HepG2 (cell line): Measurements from ENCODE around the gene TDRD1. TPM values are rescaled to one million over a fixed set of nuclear protein-coding genes. Genes with fewer than 3 reads are reported as not detected.

Source experiments
- CBX1 ChIP-seq: IDR thresholded peaks from one replicate; pipeline ENCODE4 v1.6.1; 2016; ENCODE audit warnings: antibody characterized with exemption, low read depth
- HNRNPH1 ChIP-seq: fragments of 200-400 bp; formaldehyde crosslinking; optimal IDR thresholded peaks from 2 replicates; pipeline ENCODE3; 2017; ENCODE audit warnings: mild to moderate bottlenecking, low read depth, low read length
- HOXA5 ChIP-seq: sonication (generic); formaldehyde crosslinking; IDR thresholded peaks from 2 replicates; pipeline ENCODE4 v1.4.0; 2020; ENCODE audit warnings: missing genetic modification reagents
- PHF20 ChIP-seq: sonication (generic); formaldehyde crosslinking; IDR thresholded peaks from 2 replicates; pipeline ENCODE4 v1.5.0; 2020; ENCODE audit warnings: mild to moderate bottlenecking, missing genetic modification reagents
- POGK ChIP-seq: sonication (generic); formaldehyde crosslinking; conservative IDR thresholded peaks from 2 replicates; pipeline ENCODE4 v1.8.0; 2022; ENCODE audit warnings: mild to moderate bottlenecking, moderate library complexity, missing genetic modification reagents
- REL ChIP-seq: sonication (generic); formaldehyde crosslinking; conservative IDR thresholded peaks from 2 replicates; pipeline ENCODE4 v1.8.0; 2022; ENCODE audit warnings: mild to moderate bottlenecking, missing genetic modification reagents, moderate library complexity
- RXRA ChIP-seq: sonication (generic); formaldehyde crosslinking; IDR thresholded peaks from 2 replicates; pipeline ENCODE4 v1.5.1; 2020; ENCODE audit warnings: missing genetic modification reagents
- ZFP36L2 ChIP-seq: sonication (generic); formaldehyde crosslinking; IDR thresholded peaks from 2 replicates; pipeline ENCODE4 v1.4.0; 2020; ENCODE audit warnings: missing genetic modification reagents
- ZNF142 ChIP-seq: sonication (generic); formaldehyde crosslinking; IDR thresholded peaks from 2 replicates; pipeline ENCODE4 v1.4.0; 2020; ENCODE audit warnings: missing genetic modification reagents
- ZNF432 ChIP-seq: sonication (generic); formaldehyde crosslinking; IDR thresholded peaks from 2 replicates; pipeline ENCODE4 v1.5.0; 2020; ENCODE audit warnings: missing genetic modification reagents, mild to moderate bottlenecking, borderline replicate concordance
- ZNF629 ChIP-seq: sonication (generic); formaldehyde crosslinking; conservative IDR thresholded peaks from 2 replicates; pipeline ENCODE4 v1.5.0; 2020; ENCODE audit warnings: missing genetic modification reagents
- ZNF792 ChIP-seq: IDR thresholded peaks from 2 replicates; pipeline ENCODE4 v1.6.1; 2016
- polyA plus RNA-seq, 8 experiments: library from polyadenylated mRNA; depleted of rRNA in 3 of 8; stranded (reverse) in 7 of 8; unstranded in 1 of 8; fragments of >200 nt; fragmentation: Illumina TruSeq in 4 of 8; extraction: Trizol in 4 of 8; gene quantifications; 2 replicates each; pipeline versions ENCODE4 v1.2.1 to v1.2.3, GENCODE V29; 2011 to 2016; ENCODE audit warnings: low read depth in 4 of 8, missing spikeins in 1 of 8, mixed read lengths in 1 of 8; ENCODE audit not compliant: insufficient read depth in 1 of 8
- total RNA-seq, 5 experiments: library from RNA; depleted of rRNA; stranded (reverse); fragments of >200 nt; fragmentation: Illumina TruSeq; extraction: Trizol; gene quantifications; 2 replicates each; pipeline ENCODE4 v1.2.3, GENCODE V29; 2016; ENCODE audit warnings: low read depth in 1 of 5

TDRD1 gene
- total and polyA plus RNA-seq, 2 of the 13 experiments (the other 11 are each of a cell fraction or from before 2014, with no cell fraction given), result not detected

- no peak for TF ChIP-seq ZNF142 (CRISPR knock-in tag)
- TF ChIP-seq POGK, result no peak
- no peak for TF ChIP-seq REL (CRISPR knock-in tag)
- TF ChIP-seq HOXA5 (CRISPR knock-in tag), result no peak
- TF ChIP-seq CBX1, result no peak
- TF ChIP-seq ZFP36L2, result no peak
- no peak for TF ChIP-seq ZNF432 (CRISPR knock-in tag)
- no peak for TF ChIP-seq PHF20 (CRISPR knock-in tag)
- TF ChIP-seq RXRA (CRISPR knock-in tag), result no peak
- no peak for TF ChIP-seq ZNF792 (CRISPR knock-in tag)
- TF ChIP-seq ZNF629 (CRISPR knock-in tag), result no peak
- no peak for TF ChIP-seq HNRNPH1
Observed at GRCh38 chr10:114250236-114250635, 71.1 kb downstream of the TDRD1 start (continued).
